ENCODE data around the gene MBTD1. TPM values are rescaled to one million over a fixed set of nuclear protein-coding genes. Genes with fewer than 3 reads are reported as not detected.

The MBTD1 gene
- total RNA-seq, 4 donors from 2014 or later: 17.3 to 26.9 (median 24.3) TPM

DNA sequence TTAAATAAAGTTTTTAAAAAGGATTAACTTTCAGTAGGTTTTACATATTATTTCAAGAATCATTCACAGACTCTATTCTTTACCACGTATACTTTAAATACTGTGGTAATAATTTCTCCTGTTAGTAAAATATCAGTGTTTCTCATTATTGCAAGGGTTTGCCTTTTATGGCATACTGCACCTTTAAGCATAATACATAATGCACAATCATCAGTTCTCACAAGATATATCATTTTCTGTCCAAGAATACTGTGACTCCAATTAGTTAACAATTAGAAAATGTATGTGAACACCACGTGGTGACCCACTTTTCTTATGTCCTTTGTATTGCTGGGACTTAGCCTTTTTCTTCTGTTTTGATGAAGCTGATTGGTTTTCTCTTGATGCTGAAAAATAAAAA, 68.0 kb downstream of the MBTD1 start:
- WGBS, 2 donors: 92 to 94% methylated on average over 2 of the region's 2 CpGs
- Histone ChIP-seq H3K27ac (no peak overlapping the region), H3K4me3 (replicated peaks in 1 of 3) (no peak overlapping the region), H3K36me3 (peaks cover 25 to 38% of the 10 kb centered on the region in 2 donors), H3K9me3 (no peaks in the 10 kb centered on the region), H3K4me1 (no peaks in the 10 kb centered on the region), H3K27me3 (no peaks in the 10 kb centered on the region)
- DNase-seq: no peak
- intact Hi-C loops (cut with DNase I): no loop called here
- TF ChIP-seq, protein P1, sequence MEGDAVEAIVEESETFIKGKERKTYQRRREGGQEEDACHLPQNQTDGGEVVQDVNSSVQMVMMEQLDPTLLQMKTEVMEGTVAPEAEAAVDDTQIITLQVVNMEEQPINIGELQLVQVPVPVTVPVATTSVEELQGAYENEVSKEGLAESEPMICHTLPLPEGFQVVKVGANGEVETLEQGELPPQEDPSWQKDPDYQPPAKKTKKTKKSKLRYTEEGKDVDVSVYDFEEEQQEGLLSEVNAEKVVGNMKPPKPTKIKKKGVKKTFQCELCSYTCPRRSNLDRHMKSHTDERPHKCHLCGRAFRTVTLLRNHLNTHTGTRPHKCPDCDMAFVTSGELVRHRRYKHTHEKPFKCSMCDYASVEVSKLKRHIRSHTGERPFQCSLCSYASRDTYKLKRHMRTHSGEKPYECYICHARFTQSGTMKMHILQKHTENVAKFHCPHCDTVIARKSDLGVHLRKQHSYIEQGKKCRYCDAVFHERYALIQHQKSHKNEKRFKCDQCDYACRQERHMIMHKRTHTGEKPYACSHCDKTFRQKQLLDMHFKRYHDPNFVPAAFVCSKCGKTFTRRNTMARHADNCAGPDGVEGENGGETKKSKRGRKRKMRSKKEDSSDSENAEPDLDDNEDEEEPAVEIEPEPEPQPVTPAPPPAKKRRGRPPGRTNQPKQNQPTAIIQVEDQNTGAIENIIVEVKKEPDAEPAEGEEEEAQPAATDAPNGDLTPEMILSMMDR (IDR thresholded peaks at IDR 0.05): no peak
- TF ChIP-seq POLR2A (IDR thresholded peaks at IDR 0.05): no peak

DNA sequence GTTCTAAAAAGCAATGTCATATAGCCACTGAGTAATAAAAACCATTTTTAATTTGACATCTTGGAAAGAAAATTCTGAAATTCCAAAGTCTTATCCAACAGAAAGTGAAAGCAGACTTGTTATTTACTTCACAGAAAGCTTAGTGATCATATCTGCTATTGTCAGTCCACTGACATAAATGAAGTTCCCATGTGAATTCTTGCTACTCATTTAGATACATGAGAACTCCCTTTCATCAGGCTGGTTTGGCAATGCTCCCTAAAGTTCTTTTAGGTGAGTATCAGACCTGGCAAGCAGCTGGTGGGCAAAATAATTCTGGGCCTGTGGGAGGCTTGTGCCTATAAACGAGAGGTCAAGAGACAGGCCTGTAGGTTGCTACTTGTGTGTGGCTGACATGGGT, 70.2 kb downstream of the MBTD1 start:
- H3K36me3 ChIP-seq: peaks cover 25 to 38% of the 10 kb centered on the region in 2 donors

DNA sequence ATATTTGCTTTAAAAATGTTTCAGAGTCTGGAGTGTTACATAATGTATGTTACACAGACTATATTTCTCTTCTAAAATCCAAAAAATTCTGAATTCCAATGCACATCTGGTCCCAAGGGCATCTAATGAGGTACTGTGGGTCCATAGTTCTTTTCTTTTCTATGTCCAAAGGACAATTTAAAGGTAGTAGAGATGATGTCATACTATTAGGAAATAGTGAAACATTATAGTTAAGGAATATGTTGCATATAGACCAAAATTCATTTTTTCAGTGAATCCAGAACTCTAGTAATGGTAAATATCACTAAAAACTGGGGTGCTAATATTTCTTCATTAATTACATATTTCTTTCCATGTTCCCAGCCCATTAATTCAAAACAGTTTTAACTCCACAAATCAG, 70.7 kb downstream of the MBTD1 start:
- intact Hi-C loops (cut with DNase I): no loop called here
- DNase-seq: no peak
- Histone ChIP-seq H3K27ac (no peak overlapping the region), H3K27me3 (no peaks in the 10 kb centered on the region), H3K36me3 (peaks cover 22 to 37% of the 10 kb centered on the region in 2 donors), H3K4me1 (no peaks in the 10 kb centered on the region), H3K9me3 (no peaks in the 10 kb centered on the region), H3K4me3 (replicated peaks in 1 of 3) (no peak overlapping the region)
- TF ChIP-seq POLR2A (IDR thresholded peaks at IDR 0.05): no peak
- TF ChIP-seq, protein P1 (IDR thresholded peaks at IDR 0.05): no peak

More for the DNA sequence above, 70.2 kb downstream of the MBTD1 start:
- DNase-seq: no peak
- TF ChIP-seq, protein P1 (IDR thresholded peaks at IDR 0.05): no peak
- no peak for TF ChIP-seq POLR2A (IDR thresholded peaks at IDR 0.05)
- intact Hi-C loops (cut with DNase I): no loop called here
- H3K4me1 ChIP-seq: no peaks in the 10 kb centered on the region
- H3K27ac ChIP-seq: no peak overlapping the region
- H3K4me3 ChIP-seq (replicated peaks in 1 of 3): no peak overlapping the region
- no peaks in the 10 kb centered on the region for H3K9me3 ChIP-seq
- H3K27me3 ChIP-seq: no peaks in the 10 kb centered on the region
- 69 to 92% methylated on average over 1 of the region's 1 CpG for WGBS, 2 donors

DNA sequence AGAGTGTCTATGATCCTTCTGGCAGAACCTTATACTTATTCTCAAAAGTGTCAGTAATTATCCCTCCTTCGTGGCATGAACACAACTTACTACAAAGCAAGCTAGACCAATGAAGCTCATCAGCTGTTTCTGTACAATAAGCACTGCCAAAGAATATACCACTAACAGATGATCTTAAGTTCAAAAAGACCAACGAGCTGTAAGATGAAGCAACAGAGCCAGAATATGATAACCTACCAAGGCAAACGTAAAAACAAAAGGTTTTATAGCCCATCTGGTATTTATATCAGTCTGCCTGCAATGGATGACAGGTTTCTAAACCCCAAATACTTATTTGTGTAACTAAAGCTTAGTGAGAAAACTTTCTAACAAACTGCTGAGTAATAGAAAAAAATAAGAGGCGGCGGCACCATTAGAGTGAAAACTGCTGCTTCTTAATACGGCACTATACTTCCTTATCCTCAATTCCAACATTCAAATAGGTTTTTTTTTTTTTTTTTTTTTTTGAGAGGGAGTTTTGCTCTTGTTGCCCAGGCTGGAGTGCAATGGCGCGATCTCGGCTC, 71.5 kb downstream of the MBTD1 start:
- Histone ChIP-seq H3K4me3 (replicated peaks in 1 of 3) (no peak overlapping the region), H3K4me1 (no peaks in the 10 kb centered on the region), H3K27ac (no peak overlapping the region), H3K9me3 (no peaks in the 10 kb centered on the region), H3K36me3 (peaks cover 20 to 32% of the 10 kb centered on the region in 2 donors), H3K27me3 (no peaks in the 10 kb centered on the region)
- 92 to 93% methylated on average over 9 of the region's 9 CpGs for WGBS, 2 donors
- intact Hi-C loops (cut with DNase I): no loop called here
- DNase-seq: no peak
- TF ChIP-seq, protein P1 (IDR thresholded peaks at IDR 0.05): no peak
- TF ChIP-seq POLR2A (IDR thresholded peaks at IDR 0.05): no peak

DNA sequence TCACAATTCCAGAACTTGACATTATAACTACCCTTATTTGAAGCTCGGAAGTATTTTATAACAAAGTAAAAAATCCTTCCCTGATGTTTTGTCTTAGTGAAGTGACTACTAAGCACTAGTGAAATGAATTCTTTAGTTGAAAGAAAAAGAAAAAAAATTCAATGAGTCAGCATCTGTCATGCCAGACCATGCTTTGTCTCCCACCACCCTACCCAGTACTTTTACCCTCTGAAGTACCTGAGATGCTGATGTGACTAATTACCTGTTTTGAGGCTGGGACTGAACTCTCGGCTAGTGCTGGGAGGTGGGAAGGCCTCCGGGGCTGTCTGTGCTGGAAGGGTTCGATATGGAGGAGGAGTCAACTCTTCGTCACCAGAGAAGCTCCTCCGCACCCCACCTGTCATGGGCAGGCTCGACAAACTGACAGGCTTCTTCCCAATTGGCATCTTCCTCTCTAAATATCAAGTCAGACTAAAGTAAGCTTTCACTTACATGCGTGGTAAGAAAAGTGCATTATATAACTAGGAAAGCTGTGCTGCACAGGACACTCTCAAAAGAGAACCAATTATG, 74.0 kb downstream of the MBTD1 start:
- no peaks in the 10 kb centered on the region for H3K27me3 ChIP-seq
- intact Hi-C loops (cut with DNase I): no loop called here
- H3K9me3 ChIP-seq: no peaks in the 10 kb centered on the region
- H3K4me3 ChIP-seq (replicated peaks in 1 of 3): no peak overlapping the region
- peaks cover 0 to 22% of the 10 kb centered on the region in 2 donors for H3K36me3 ChIP-seq
- TF ChIP-seq, protein P1 (IDR thresholded peaks at IDR 0.05): no peak
- TF ChIP-seq POLR2A (IDR thresholded peaks at IDR 0.05): no peak
- DNase-seq: no peak
- H3K27ac ChIP-seq: no peak overlapping the region
- H3K4me1 ChIP-seq: no peaks in the 10 kb centered on the region
- whole genome bisulfite sequencing, 2 donors: 93 to 94% methylated on average over 8 of the region's 8 CpGs
